ENCODE measurements around the gene ARHGAP21. TPM values are rescaled to one million over a fixed set of nuclear protein-coding genes. Genes with fewer than 3 reads are reported as not detected.

ARHGAP21 gene
- total RNA-seq, 2 experiments from 2014 or later: 18.8 to 19.8 TPM

GRCh38 chr10:24683554-24683953 is 40.1 kb downstream of the ARHGAP21 start:
- Mint-ChIP-seq H3K27ac (no peak overlapping the region), H3K4me1 (ENCODE audit: low read depth) (peaks cover 6% of the 10 kb centered on the region), H3K27me3 (no peaks in the 10 kb centered on the region), H3K36me3 (ENCODE audit: low read depth) (no peaks in the 10 kb centered on the region), H3K9me3 (peaks cover 6% of the 10 kb centered on the region), H3K4me3 (no peak overlapping the region)
- ATAC-seq (no peak), DNase-seq (no peak)
- CTCF ChIA-PET: no interaction called here
- POLR2A ChIA-PET: no interaction called here
- intact Hi-C loops (cut with micrococcal nuclease): no loop called here
- TF ChIP-seq CTCF (IDR thresholded peaks at IDR 0.05): no peak

- DNase-seq: no peak
- no peaks in the 10 kb centered on the region for H3K36me3 Mint-ChIP-seq (ENCODE audit: low read depth)
- no peak for TF ChIP-seq CTCF (IDR thresholded peaks at IDR 0.05)
- H3K4me3 Mint-ChIP-seq: no peak overlapping the region
- intact Hi-C loops (cut with micrococcal nuclease): no loop called here
- no peak overlapping the region for H3K27ac Mint-ChIP-seq
- peaks cover 4% of the 10 kb centered on the region for H3K4me1 Mint-ChIP-seq (ENCODE audit: low read depth)
- H3K9me3 Mint-ChIP-seq: peaks cover 9% of the 10 kb centered on the region
- CTCF ChIA-PET: no interaction called here
- no peak for ATAC-seq
- H3K27me3 Mint-ChIP-seq: no peaks in the 10 kb centered on the region
- POLR2A ChIA-PET: no interaction called here
Measured at GRCh38 chr10:24681572-24682088, 42.1 kb downstream of the ARHGAP21 start.

- H3K4me1 Mint-ChIP-seq (ENCODE audit: low read depth): peaks cover 4% of the 10 kb centered on the region
- H3K4me3 Mint-ChIP-seq: no peak overlapping the region
- ATAC-seq (no peak), DNase-seq (no peak)
- intact Hi-C loops (cut with micrococcal nuclease): no loop called here
- peaks cover 9% of the 10 kb centered on the region for H3K9me3 Mint-ChIP-seq
- TF ChIP-seq CTCF (IDR thresholded peaks at IDR 0.05): no peak
- no peaks in the 10 kb centered on the region for H3K36me3 Mint-ChIP-seq (ENCODE audit: low read depth)
- no peak overlapping the region for H3K27ac Mint-ChIP-seq
- ChIA-PET CTCF (interaction anchor here (0.9 kb wide), 1 partner anchor 400 kb away, joined by 4 read pairs; no protein-coding TSS in a partner anchor), POLR2A (no interaction called here)
- H3K27me3 Mint-ChIP-seq: no peaks in the 10 kb centered on the region
Measured at GRCh38 chr10:24680647-24681524, 42.8 kb downstream of the ARHGAP21 start.

- intact Hi-C loops (cut with micrococcal nuclease): no loop called here
- ATAC-seq: no peak
- H3K27me3 Mint-ChIP-seq: no peaks in the 10 kb centered on the region
Measured at GRCh38 chr10:24678757-24679156, 44.9 kb downstream of the ARHGAP21 start.

More at GRCh38 chr10:24678757-24679156, 44.9 kb downstream of the ARHGAP21 start:
- H3K36me3 Mint-ChIP-seq (ENCODE audit: low read depth): no peaks in the 10 kb centered on the region
- no peak for TF ChIP-seq CTCF (IDR thresholded peaks at IDR 0.05)
- no peak for DNase-seq
- H3K27ac Mint-ChIP-seq: no peak overlapping the region
- ChIA-PET POLR2A (no interaction called here), CTCF (interaction anchor here (0.7 kb wide), 1 partner anchor 45 kb away, joined by 3 read pairs; the partner anchor contains the start of gene ARHGAP21)
- H3K4me1 Mint-ChIP-seq (ENCODE audit: low read depth): peaks cover 7% of the 10 kb centered on the region
- H3K9me3 Mint-ChIP-seq: peaks cover 9% of the 10 kb centered on the region
- no peak overlapping the region for H3K4me3 Mint-ChIP-seq
